ENCODE results near the gene TRIM34.
A peak's percentile ranks its signal among the peaks of the same experiment; 100 is the strongest.
"Not testable (repeated sequence)": the region's sequence is repeated elsewhere in the genome, so short reads cannot be mapped to it uniquely, and the experiment has no call there.

The TRIM34 gene, protein sequence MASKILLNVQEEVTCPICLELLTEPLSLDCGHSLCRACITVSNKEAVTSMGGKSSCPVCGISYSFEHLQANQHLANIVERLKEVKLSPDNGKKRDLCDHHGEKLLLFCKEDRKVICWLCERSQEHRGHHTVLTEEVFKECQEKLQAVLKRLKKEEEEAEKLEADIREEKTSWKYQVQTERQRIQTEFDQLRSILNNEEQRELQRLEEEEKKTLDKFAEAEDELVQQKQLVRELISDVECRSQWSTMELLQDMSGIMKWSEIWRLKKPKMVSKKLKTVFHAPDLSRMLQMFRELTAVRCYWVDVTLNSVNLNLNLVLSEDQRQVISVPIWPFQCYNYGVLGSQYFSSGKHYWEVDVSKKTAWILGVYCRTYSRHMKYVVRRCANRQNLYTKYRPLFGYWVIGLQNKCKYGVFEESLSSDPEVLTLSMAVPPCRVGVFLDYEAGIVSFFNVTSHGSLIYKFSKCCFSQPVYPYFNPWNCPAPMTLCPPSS

DNA sequence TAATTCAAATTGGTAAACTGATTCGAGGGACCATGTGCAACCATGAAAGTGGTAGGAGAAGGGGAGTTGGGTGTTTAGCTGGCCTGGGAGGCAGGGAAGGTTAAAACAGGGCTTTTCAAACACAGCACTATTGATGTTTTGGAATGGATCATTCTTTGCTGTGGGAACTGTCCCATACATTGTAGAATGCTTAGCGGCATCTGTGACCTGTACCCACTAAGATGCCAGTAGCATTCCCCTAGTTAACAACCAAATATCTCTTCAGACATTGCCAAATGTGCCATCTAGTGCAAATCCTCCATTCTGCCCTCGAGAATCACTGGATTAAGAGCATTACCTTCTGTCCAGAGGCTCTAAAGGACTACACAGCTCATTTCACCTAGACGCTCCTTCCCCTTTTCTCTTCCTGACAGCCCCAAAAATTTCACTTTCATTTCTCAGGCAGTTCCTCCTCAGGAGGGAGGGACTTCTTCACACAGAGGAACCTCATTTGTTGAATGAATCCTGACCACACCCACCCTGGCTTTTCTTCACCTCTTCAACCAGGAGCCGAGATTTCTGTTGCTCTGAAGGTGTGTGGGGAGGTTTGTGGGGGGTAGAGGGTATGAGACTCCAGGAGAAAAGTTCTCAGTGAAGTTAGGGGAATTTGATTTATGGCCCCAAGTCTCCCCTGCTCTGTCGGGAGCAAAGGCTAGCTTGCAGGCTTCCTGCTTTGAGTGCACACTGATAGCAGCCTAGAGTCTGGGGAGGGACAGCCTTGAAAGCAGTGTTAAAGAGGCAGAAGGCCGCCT is at the start of gene TRIM34:
Gene TRIM34 (plus strand): TSS at position 513 of the 791 bp plus-strand sequence. CDS start 7,331 bp downstream, outside the sequence.
- H3K36me3 ChIP-seq: no peaks in the 10 kb centered on the region
- TF ChIP-seq, protein P1, sequence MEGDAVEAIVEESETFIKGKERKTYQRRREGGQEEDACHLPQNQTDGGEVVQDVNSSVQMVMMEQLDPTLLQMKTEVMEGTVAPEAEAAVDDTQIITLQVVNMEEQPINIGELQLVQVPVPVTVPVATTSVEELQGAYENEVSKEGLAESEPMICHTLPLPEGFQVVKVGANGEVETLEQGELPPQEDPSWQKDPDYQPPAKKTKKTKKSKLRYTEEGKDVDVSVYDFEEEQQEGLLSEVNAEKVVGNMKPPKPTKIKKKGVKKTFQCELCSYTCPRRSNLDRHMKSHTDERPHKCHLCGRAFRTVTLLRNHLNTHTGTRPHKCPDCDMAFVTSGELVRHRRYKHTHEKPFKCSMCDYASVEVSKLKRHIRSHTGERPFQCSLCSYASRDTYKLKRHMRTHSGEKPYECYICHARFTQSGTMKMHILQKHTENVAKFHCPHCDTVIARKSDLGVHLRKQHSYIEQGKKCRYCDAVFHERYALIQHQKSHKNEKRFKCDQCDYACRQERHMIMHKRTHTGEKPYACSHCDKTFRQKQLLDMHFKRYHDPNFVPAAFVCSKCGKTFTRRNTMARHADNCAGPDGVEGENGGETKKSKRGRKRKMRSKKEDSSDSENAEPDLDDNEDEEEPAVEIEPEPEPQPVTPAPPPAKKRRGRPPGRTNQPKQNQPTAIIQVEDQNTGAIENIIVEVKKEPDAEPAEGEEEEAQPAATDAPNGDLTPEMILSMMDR (IDR thresholded peaks at IDR 0.05): no peak
- peak within 1 kb of the TSS; percentile 67 to 69 for H3K4me3 ChIP-seq (ENCODE audit: low read depth in 1 of 2, low read length in 1 of 2)
- no peaks in the 10 kb centered on the region for H3K9me3 ChIP-seq
- H3K4me1 ChIP-seq (ENCODE audit: control insufficient read depth in 1 of 2, insufficient read depth in 1 of 2, low read depth in 1 of 2, low read length in 1 of 2): peaks cover 21 to 23% of the 10 kb centered on the region in 2 experiments
- no peaks in the 10 kb centered on the region for H3K27me3 ChIP-seq
- peak within 1 kb of the TSS; percentile 91 for H3K27ac ChIP-seq

DNA sequence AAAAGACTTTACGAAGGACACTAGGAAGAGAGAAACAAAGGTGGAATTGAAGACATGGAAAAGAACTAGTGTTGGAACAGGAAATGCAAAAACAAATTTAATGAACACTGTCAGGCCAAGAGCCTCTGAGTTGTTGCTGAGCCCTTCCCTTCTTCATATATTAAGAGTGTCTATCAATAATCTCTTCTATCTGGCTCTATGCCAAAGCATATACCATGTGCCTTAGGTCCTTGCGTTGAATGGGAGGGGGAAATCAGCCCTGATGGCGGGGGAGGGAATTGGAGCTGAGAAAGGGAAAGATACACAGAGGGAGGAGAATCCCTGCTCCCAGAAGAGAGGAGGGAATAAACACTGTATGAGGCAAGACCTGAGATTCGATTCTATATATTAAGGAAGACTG is 49.6 kb upstream of the TRIM34 start:
- TF ChIP-seq, protein P1 (IDR thresholded peaks at IDR 0.05): no peak
- Histone ChIP-seq H3K4me1 (ENCODE audit: control insufficient read depth in 1 of 2, insufficient read depth in 1 of 2, low read depth in 1 of 2, low read length in 1 of 2) (no peaks in the 10 kb centered on the region), H3K27ac (no peak overlapping the region), H3K9me3 (no peaks in the 10 kb centered on the region), H3K27me3 (no peaks in the 10 kb centered on the region), H3K4me3 (ENCODE audit: low read depth in 1 of 2, low read length in 1 of 2) (no peak overlapping the region), H3K36me3 (no peaks in the 10 kb centered on the region)

DNA sequence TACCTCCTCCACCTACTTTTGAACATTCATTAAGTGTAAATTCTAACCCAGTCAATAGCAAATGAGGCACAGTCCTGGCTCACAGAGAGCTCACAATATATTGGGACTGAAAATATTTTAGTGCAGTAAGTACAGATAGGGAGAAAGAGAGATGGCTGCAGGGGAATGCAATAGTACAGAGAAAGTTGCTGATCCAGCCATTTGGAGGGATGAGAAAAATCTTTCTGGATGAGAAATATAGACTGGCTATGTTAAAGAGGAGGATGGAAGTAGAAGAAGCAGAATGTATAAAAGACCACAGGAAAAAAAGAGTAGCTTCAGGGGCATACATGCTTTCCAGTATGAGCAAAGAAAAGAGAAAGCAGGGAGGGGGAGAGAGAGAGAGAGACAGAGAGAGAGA is 47.7 kb upstream of the TRIM34 start:
- TF ChIP-seq, protein P1 (IDR thresholded peaks at IDR 0.05): no peak
- H3K4me3 ChIP-seq (ENCODE audit: low read depth in 1 of 2, low read length in 1 of 2): no peak overlapping the region

DNA sequence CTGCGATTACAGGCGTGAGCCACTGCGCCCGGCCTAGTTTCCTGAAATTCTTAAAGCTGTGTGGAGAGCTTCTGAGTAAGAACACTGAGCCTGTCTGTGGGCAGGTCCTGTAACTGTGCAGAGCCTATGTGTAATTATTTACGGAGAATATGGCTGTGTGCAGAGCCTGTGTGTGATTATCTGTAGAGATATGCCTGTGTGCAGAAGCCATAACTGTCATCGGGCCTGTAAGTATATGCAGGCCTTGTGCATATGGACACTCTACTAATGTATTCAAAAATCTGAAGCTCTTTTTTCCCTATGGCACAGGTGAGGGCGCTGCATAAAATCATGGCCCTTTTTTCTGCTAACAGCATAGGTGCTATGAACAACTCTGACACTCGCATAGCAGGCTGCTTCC is 44.2 kb upstream of the TRIM34 start, which contains the start of gene OR52B6:
Gene OR52B6 (plus strand): TSS at position 301 of the 400 bp plus-strand sequence. CDS start 0 bp downstream, at position 301.
- H3K4me1 ChIP-seq (ENCODE audit: control insufficient read depth in 1 of 2, insufficient read depth in 1 of 2, low read depth in 1 of 2, low read length in 1 of 2): no peaks in the 10 kb centered on the region
- TF ChIP-seq, protein P1 (IDR thresholded peaks at IDR 0.05): no peak
- H3K9me3 ChIP-seq: no peaks in the 10 kb centered on the region
- H3K4me3 ChIP-seq (ENCODE audit: low read depth in 1 of 2, low read length in 1 of 2): no peak within 1 kb of the TSS
- no peaks in the 10 kb centered on the region for H3K36me3 ChIP-seq
- H3K27ac ChIP-seq: no peak within 1 kb of the TSS
- no peaks in the 10 kb centered on the region for H3K27me3 ChIP-seq

More for the DNA sequence above, 47.7 kb upstream of the TRIM34 start:
- no peaks in the 10 kb centered on the region for H3K27me3 ChIP-seq
- H3K9me3 ChIP-seq: no peaks in the 10 kb centered on the region
- no peak overlapping the region for H3K27ac ChIP-seq
- no peaks in the 10 kb centered on the region for H3K4me1 ChIP-seq (ENCODE audit: control insufficient read depth in 1 of 2, insufficient read depth in 1 of 2, low read depth in 1 of 2, low read length in 1 of 2)
- H3K36me3 ChIP-seq: no peaks in the 10 kb centered on the region

DNA sequence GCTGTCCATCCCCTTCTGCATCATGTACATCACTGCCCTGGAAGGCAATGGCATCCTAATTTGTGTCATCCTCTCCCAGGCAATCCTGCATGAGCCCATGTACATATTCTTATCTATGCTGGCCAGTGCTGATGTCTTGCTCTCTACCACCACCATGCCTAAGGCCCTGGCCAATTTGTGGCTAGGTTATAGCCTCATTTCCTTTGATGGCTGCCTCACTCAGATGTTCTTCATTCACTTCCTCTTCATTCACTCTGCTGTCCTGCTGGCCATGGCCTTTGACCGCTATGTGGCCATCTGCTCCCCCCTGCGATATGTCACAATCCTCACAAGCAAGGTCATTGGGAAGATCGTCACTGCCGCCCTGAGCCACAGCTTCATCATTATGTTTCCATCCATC is 43.8 kb upstream of the TRIM34 start:
- no peaks in the 10 kb centered on the region for H3K9me3 ChIP-seq
- TF ChIP-seq, protein P1 (IDR thresholded peaks at IDR 0.05): no peak
- no peaks in the 10 kb centered on the region for H3K36me3 ChIP-seq
- H3K4me1 ChIP-seq (ENCODE audit: control insufficient read depth in 1 of 2, insufficient read depth in 1 of 2, low read depth in 1 of 2, low read length in 1 of 2): no peaks in the 10 kb centered on the region
- H3K4me3 ChIP-seq (ENCODE audit: low read depth in 1 of 2, low read length in 1 of 2): no peak overlapping the region
- H3K27ac ChIP-seq: no peak overlapping the region
- no peaks in the 10 kb centered on the region for H3K27me3 ChIP-seq

DNA sequence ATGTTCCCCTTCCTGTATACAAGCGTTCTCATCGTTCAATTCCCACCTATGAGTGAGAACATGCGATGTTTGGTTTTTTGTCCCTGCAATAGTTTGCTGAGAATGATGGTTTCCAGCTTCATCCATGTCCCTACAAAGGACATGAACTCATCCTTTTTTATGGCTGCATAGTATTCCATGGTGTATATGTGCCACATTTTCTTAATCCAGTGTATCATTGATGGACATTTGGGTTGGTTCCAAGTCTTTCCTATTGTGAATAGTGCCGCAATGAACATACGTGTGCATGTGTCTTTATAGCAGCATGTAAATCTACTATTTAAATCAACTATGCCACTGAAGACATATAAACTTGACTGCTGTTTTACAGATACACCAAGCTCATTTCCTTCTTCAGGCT is 40.3 kb upstream of the TRIM34 start:
- not testable (repeated sequence) for H3K4me3 ChIP-seq (ENCODE audit: low read depth in 1 of 2, low read length in 1 of 2); H3K9me3 ChIP-seq; H3K36me3 ChIP-seq; H3K27me3 ChIP-seq; H3K27ac ChIP-seq; H3K4me1 ChIP-seq (ENCODE audit: control insufficient read depth in 1 of 2, insufficient read depth in 1 of 2, low read depth in 1 of 2, low read length in 1 of 2)

DNA sequence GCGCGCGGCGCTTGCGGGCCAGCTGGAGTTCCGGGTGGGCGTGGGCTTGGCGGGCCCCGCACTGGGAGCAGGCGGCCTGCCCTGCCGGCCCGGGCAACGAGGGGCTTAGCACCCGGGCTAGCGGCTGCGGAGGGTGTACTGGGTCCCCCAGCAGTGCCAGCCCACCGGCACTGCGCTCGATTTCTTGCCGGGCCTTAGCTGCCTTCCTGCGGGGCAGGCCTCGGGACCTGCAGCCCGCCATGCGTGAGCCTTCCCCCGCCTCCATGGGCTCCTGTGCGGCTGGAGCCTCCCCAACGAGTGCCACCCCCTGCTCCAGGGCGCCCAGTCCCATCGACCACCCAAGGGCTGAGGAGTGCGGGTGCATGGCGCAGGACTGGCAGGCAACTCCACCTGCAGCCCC is 34.9 kb upstream of the TRIM34 start:
- H3K27me3 ChIP-seq; H3K4me3 ChIP-seq (ENCODE audit: low read depth in 1 of 2, low read length in 1 of 2); H3K27ac ChIP-seq; H3K4me1 ChIP-seq (ENCODE audit: control insufficient read depth in 1 of 2, insufficient read depth in 1 of 2, low read depth in 1 of 2, low read length in 1 of 2); H3K9me3 ChIP-seq; H3K36me3 ChIP-seq: not testable (repeated sequence)
